Measurements from ENCODE around the gene ORC3. TPM values are rescaled to one million over a fixed set of nuclear protein-coding genes. Genes with fewer than 3 reads are reported as not detected.

ORC3 gene
- total and polyA plus RNA-seq, 2 of the 4 experiments (the other 2 are of a cell fraction), result 22.3 to 30.6 TPM

- Histone ChIP-seq H2BK15ac (ENCODE audit: low read depth, low read length) (no peak overlapping the region), H3K4ac (ENCODE audit: low read depth, low read length) (peak overlapping the region; percentile 42; the same call in 1 of the 2 replicates), H2AFZ (replicated peaks; ENCODE audit: low read length, poor library complexity) (no peak overlapping the region), H2BK20ac (ENCODE audit: low read depth, low read length) (0 out of 2 replicates have a peak overlapping the region, but pooled peaks have one; percentile 65), H3K9me3 (ENCODE audit: control insufficient read depth, insufficient read depth, low read length) (no peaks in the 10 kb centered on the region), H2BK120ac (ENCODE audit: low read depth, low read length) (peak overlapping the region; percentile 55), H4K8ac (ENCODE audit: low read depth in 2 of 2, low read length in 2 of 2) (peak overlapping the region in 1 of 2 experiments; percentile 66; a peak in 3 of 4 replicates), H2BK5ac (ENCODE audit: low read depth, low read length, poor library complexity, severe bottlenecking) (peak overlapping the region; percentile 75), H3K56ac (ENCODE audit: extremely low read depth, insufficient read depth, low read length) (no peak overlapping the region), H2AK5ac (ENCODE audit: low read depth, low read length) (peak overlapping the region; percentile 46; the same call in 1 of the 2 replicates), H3K9me1 (ENCODE audit: insufficient read depth, low read length) (peaks cover 12% of the 10 kb centered on the region), H4K5ac (ENCODE audit: low read depth, low read length) (peak overlapping the region; percentile 80), H3K36me3 (ENCODE audit: control insufficient read depth, insufficient read depth, low read length) (peaks cover 9% of the 10 kb centered on the region), H3K14ac (replicated peaks; ENCODE audit: low read depth, low read length) (no peak overlapping the region; the same call in 1 of the 2 replicates), H4K20me1 (ENCODE audit: insufficient read depth, low read length) (peaks cover 36% of the 10 kb centered on the region; the same call in 1 of the 2 replicates), H3K27ac (ENCODE audit: insufficient read depth, low read length) (peak overlapping the region; percentile 16; the same call in 1 of the 2 replicates), H2AK9ac (replicated peaks; ENCODE audit: low read depth, low read length, poor library complexity) (no peak overlapping the region), H3K23ac (ENCODE audit: low read depth, low read length) (no peak overlapping the region), H3K4me3 (ENCODE audit: insufficient read depth, low read depth, low read length) (no peak overlapping the region), H3K18ac (ENCODE audit: low read depth, low read length) (peak overlapping the region; percentile 85), H3K4me1 (ENCODE audit: control insufficient read depth, insufficient read depth, low read length) (peaks cover 24% of the 10 kb centered on the region), H3K79me1 (ENCODE audit: low read depth in 1 of 2, low read length in 2 of 2) (peaks cover 28 to 61% of the 10 kb centered on the region in 2 experiments), H4K91ac (ENCODE audit: insufficient read depth, low read depth, low read length) (peak overlapping the region; percentile 74; the same call in 1 of the 2 replicates), H3K4me2 (ENCODE audit: low read depth, low read length) (no peak overlapping the region), H3K9ac (ENCODE audit: low read depth, low read length) (no peak overlapping the region; the same call in 1 of the 2 replicates), H3K27me3 (ENCODE audit: control insufficient read depth, insufficient read depth, low read length) (no peaks in the 10 kb centered on the region)
- no CpG with 5 or more reads among the region's 5 CpGs for WGBS, 2 experiments (ENCODE audit: extremely low coverage in 2 of 2, insufficient read length in 1 of 2)
- no peak for ATAC-seq (ENCODE audit: low read depth)
- intact Hi-C loops (cut with micrococcal nuclease), result loop anchor here (10.0 kb wide), 1 partner anchor 169 kb away; the partner anchor contains the start of gene CFAP206
- ChIA-PET POLR2A (ENCODE audit: unreplicated experiment) (no interaction called here), CTCF (interaction anchor here (0.6 to 1.1 kb wide), 4 partner anchors 8 to 507 kb away, joined by 3 read pairs; no protein-coding TSS in a partner anchor)
- DNase-seq, result no peak
- BruUV-seq (replicated peaks), result no TSS peak
- in situ Hi-C loops (cut with MboI; ENCODE audit: low sequenced_read_pairs), result loop anchor here (25.0 kb wide), 1 partner anchor 1289 kb away; no protein-coding TSS in a partner anchor
- dilution Hi-C loops (cut with HindIII; ENCODE audit: low sequenced_read_pairs, unreplicated experiment), result no loop called here
- no peak for TF ChIP-seq SMC3 (IDR thresholded peaks at IDR 0.05; ENCODE audit: low read depth, low read length)
- TF ChIP-seq MAZ (IDR thresholded peaks at IDR 0.05; ENCODE audit: borderline replicate concordance, low read depth, low read length), result no peak
- no peak for TF ChIP-seq CEBPB (IDR thresholded peaks at IDR 0.05; ENCODE audit: low read depth, low read length)
- no peak for TF ChIP-seq MXI1 (IDR thresholded peaks at IDR 0.05; ENCODE audit: borderline replicate concordance, low read depth, low read length)
- no peak for TF ChIP-seq RAD21 (IDR thresholded peaks at IDR 0.05; ENCODE audit: low read length)
- TF ChIP-seq NFE2L2 (IDR thresholded peaks at IDR 0.05; ENCODE audit: low read depth, low read length), result no peak
- TF ChIP-seq BHLHE40 (IDR thresholded peaks at IDR 0.05; ENCODE audit: low read depth, low read length), result no peak
- no peak for TF ChIP-seq USF2 (IDR thresholded peaks at IDR 0.05; ENCODE audit: low read depth, low read length)
- no peak for TF ChIP-seq ELK1 (IDR thresholded peaks at IDR 0.05; ENCODE audit: borderline replicate concordance, low read depth, low read length)
- TF ChIP-seq MAFK (IDR thresholded peaks at IDR 0.05; ENCODE audit: low read depth, low read length), result no peak
- TF ChIP-seq CTCF (conservative IDR thresholded peaks at IDR 0.05; ENCODE audit: low read depth, low read length), result no peak
- TF ChIP-seq RCOR1 (IDR thresholded peaks at IDR 0.05; ENCODE audit: insufficient replicate concordance, low read length), result no peak
- TF ChIP-seq CHD1 (IDR thresholded peaks at IDR 0.05; ENCODE audit: low read depth, low read length), result no peak
These were observed 16.5 kb upstream of the ORC3 start for GRCh38 chr6:87573307-87574024.

Data from IMR-90 (cell line).